Measurements from ENCODE around the gene PGM3. TPM values are rescaled to one million over a fixed set of nuclear protein-coding genes. Genes with fewer than 3 reads are reported as not detected.

Gene PGM3
- total RNA-seq, 1 experiment from 2014 or later = 33.8 TPM

DNA sequence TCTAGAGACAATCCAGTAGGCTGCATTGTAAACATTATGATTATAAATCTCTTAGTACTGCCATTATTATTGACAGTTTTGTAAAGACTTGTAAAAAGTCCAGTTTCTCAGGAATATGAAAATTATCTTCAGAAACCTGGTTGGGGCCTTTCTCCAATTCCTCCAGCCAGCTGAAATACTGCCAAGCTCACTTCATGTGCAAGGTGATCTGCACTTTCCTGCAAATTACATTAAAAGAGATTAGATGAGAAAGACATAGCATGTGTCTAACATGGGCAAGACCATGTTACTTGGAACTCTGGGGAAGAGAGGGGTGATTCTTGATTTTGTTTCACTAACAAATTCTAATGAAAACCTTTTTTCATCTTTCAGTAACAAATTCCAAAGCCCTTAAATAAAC, 24.0 kb downstream of the PGM3 start:
- POLR2A ChIA-PET (ENCODE audit: unreplicated experiment) = no interaction called here
- Histone ChIP-seq H3K79me2 (ENCODE audit: low read depth) (no peaks in the 10 kb centered on the region), H3K9me3 (ENCODE audit: insufficient read depth, low read depth) (no peaks in the 10 kb centered on the region), H3K4me2 (no peak overlapping the region), H3K9me2 (ENCODE audit: insufficient read depth) (no peaks in the 10 kb centered on the region), H3K36me3 (ENCODE audit: low read depth) (no peaks in the 10 kb centered on the region), H4K20me1 (ENCODE audit: insufficient read depth) (no peaks in the 10 kb centered on the region), H3K4me3 (no peak overlapping the region), H3K27ac (no peak overlapping the region), H3K27me3 (ENCODE audit: insufficient read depth, low read depth) (no peaks in the 10 kb centered on the region), H3K4me1 (replicated peaks; ENCODE audit: insufficient read depth) (no peaks in the 10 kb centered on the region), H3F3A (ENCODE audit: insufficient read depth, low read depth) (no peaks in the 10 kb centered on the region), H2AFZ (no peak overlapping the region)
- BruUV-seq (replicated peaks) = no TSS peak
- CTCF ChIA-PET = no interaction called here
- intact Hi-C loops (cut with micrococcal nuclease; ENCODE audit: unreplicated experiment) = no loop called here
- DNase-seq = no peak
- no peak for TF ChIP-seq EZH2 (IDR thresholded peaks at IDR 0.05; ENCODE audit: low read depth)
- TF ChIP-seq, protein P1, sequence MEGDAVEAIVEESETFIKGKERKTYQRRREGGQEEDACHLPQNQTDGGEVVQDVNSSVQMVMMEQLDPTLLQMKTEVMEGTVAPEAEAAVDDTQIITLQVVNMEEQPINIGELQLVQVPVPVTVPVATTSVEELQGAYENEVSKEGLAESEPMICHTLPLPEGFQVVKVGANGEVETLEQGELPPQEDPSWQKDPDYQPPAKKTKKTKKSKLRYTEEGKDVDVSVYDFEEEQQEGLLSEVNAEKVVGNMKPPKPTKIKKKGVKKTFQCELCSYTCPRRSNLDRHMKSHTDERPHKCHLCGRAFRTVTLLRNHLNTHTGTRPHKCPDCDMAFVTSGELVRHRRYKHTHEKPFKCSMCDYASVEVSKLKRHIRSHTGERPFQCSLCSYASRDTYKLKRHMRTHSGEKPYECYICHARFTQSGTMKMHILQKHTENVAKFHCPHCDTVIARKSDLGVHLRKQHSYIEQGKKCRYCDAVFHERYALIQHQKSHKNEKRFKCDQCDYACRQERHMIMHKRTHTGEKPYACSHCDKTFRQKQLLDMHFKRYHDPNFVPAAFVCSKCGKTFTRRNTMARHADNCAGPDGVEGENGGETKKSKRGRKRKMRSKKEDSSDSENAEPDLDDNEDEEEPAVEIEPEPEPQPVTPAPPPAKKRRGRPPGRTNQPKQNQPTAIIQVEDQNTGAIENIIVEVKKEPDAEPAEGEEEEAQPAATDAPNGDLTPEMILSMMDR (conservative IDR thresholded peaks at IDR 0.05) = no peak

DNA sequence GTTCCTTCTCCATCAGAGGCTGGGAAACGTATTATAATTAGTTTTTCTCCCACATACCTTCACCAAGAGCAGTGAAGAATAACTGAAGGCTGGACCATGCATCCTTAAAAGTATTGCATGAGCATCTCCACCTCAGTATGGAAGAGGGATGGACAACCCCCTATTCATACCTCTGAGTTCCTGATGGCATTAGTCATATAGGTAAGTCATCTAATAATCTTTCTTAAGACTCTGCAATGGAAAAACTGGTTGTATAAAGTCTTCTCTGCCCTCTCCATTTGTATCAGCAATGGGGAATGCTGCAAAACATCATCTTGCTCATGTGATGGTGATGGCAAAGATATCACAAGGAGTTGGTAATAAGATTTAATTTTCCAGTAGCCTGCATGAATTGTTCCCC, 24.5 kb downstream of the PGM3 start:
- H3K79me2 ChIP-seq (ENCODE audit: low read depth) = no peaks in the 10 kb centered on the region
- DNase-seq = no peak
- no peak overlapping the region for H3K27ac ChIP-seq
- no peak overlapping the region for H3K4me3 ChIP-seq
- CTCF ChIA-PET = no interaction called here
- no peaks in the 10 kb centered on the region for H3K27me3 ChIP-seq (ENCODE audit: insufficient read depth, low read depth)
- intact Hi-C loops (cut with micrococcal nuclease; ENCODE audit: unreplicated experiment) = no loop called here
- H3K36me3 ChIP-seq (ENCODE audit: low read depth) = no peaks in the 10 kb centered on the region
- POLR2A ChIA-PET (ENCODE audit: unreplicated experiment) = no interaction called here
- H4K20me1 ChIP-seq (ENCODE audit: insufficient read depth) = no peaks in the 10 kb centered on the region
- no TSS peak for BruUV-seq (replicated peaks)
- no peaks in the 10 kb centered on the region for H3F3A ChIP-seq (ENCODE audit: insufficient read depth, low read depth)
- no peaks in the 10 kb centered on the region for H3K4me1 ChIP-seq (replicated peaks; ENCODE audit: insufficient read depth)
- no peaks in the 10 kb centered on the region for H3K9me2 ChIP-seq (ENCODE audit: insufficient read depth)
- H3K9me3 ChIP-seq (ENCODE audit: insufficient read depth, low read depth) = no peaks in the 10 kb centered on the region
- H3K4me2 ChIP-seq = no peak overlapping the region
- TF ChIP-seq EZH2 (IDR thresholded peaks at IDR 0.05; ENCODE audit: low read depth) = no peak
- TF ChIP-seq, protein P1 (conservative IDR thresholded peaks at IDR 0.05) = no peak
- H2AFZ ChIP-seq = no peak overlapping the region

DNA sequence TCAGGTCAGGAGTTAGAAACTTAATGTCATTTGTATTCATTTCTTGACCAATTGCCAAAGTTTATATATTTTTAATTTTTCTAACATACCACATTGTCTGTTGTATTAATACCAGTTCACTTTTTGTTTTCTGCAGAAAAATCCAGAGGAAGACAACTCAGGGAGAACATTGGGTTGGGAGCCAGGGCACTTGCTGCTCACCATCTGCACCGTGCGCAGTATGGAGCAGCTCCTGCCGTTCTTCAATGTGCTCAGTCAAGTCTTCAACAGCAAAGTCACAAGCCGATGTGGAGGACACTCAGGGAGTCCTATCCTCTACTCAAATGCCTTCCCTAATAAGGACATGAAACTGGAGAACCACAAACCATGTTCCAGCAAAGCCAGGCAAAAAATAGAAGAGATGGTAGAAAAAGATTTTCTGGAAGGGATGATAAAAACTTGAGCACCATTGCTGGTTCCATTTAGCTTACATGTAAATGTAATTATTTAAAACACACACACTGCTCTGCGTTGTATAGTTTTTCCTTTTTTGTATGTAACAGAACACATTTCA, 25.3 kb downstream of the PGM3 start:
- no TSS peak for BruUV-seq (replicated peaks)
- H3K4me2 ChIP-seq = no peak overlapping the region
- no peak for DNase-seq
- H3K27me3 ChIP-seq (ENCODE audit: insufficient read depth, low read depth) = no peaks in the 10 kb centered on the region
- H3K9me3 ChIP-seq (ENCODE audit: insufficient read depth, low read depth) = no peaks in the 10 kb centered on the region
- no peaks in the 10 kb centered on the region for H3K79me2 ChIP-seq (ENCODE audit: low read depth)
- intact Hi-C loops (cut with micrococcal nuclease; ENCODE audit: unreplicated experiment) = no loop called here
- H3K36me3 ChIP-seq (ENCODE audit: low read depth) = no peaks in the 10 kb centered on the region
- H3K4me1 ChIP-seq (replicated peaks; ENCODE audit: insufficient read depth) = no peaks in the 10 kb centered on the region
- no peak overlapping the region for H3K27ac ChIP-seq
- CTCF ChIA-PET = no interaction called here
- no peak overlapping the region for H2AFZ ChIP-seq
- no peaks in the 10 kb centered on the region for H3F3A ChIP-seq (ENCODE audit: insufficient read depth, low read depth)
- POLR2A ChIA-PET (ENCODE audit: unreplicated experiment) = no interaction called here
- no peaks in the 10 kb centered on the region for H3K9me2 ChIP-seq (ENCODE audit: insufficient read depth)
- H3K4me3 ChIP-seq = no peak overlapping the region
- H4K20me1 ChIP-seq (ENCODE audit: insufficient read depth) = no peaks in the 10 kb centered on the region
- TF ChIP-seq, protein P1 (conservative IDR thresholded peaks at IDR 0.05) = no peak
- no peak for TF ChIP-seq EZH2 (IDR thresholded peaks at IDR 0.05; ENCODE audit: low read depth)

Data from PC-9 (cell line).